WI38 (cell line): ENCODE measurements around the gene CCDC107.

Experiments
- H3K4me3 ChIP-seq: 2 replicates; pipeline ENCODE4 v1.5.1; 2011; ENCODE audit warnings: low read depth, mild to moderate bottlenecking, control low read depth, low read length
- CTCF ChIP-seq: IDR thresholded peaks from 2 replicates; pipeline ENCODE4 v1.5.1; 2012; ENCODE audit warnings: low read depth, mild to moderate bottlenecking, control low read depth, low read length

Gene CCDC107

GRCh38 chr9:35683323-35683722 is 25.2 kb downstream of the CCDC107 start:
- no peak for TF ChIP-seq CTCF
- no peak overlapping the region for H3K4me3 ChIP-seq

- H3K4me3 ChIP-seq = peak overlapping the region; percentile 22; the same call in 1 of the 2 replicates
- TF ChIP-seq CTCF = no peak
These were observed 26.8 kb downstream of the CCDC107 start for GRCh38 chr9:35684921-35685320.

GRCh38 chr9:35685506-35685905 is 27.4 kb downstream of the CCDC107 start:
- TF ChIP-seq CTCF = no peak
- peak overlapping the region; percentile 22 for H3K4me3 ChIP-seq

GRCh38 chr9:35686222-35687203 is 28.4 kb downstream of the CCDC107 start:
- TF ChIP-seq CTCF = no peak
- H3K4me3 ChIP-seq = peak overlapping the region; percentile 100

GRCh38 chr9:35687306-35687705 is 29.2 kb downstream of the CCDC107 start:
- peak overlapping the region; percentile 100 for H3K4me3 ChIP-seq
- no peak for TF ChIP-seq CTCF

- no peak for TF ChIP-seq CTCF
- peak overlapping the region; percentile 100 for H3K4me3 ChIP-seq
These were observed 30.0 kb downstream of the CCDC107 start for GRCh38 chr9:35687972-35688557.
